ENCODE measurements around the gene ERI3. TPM values are rescaled to one million over a fixed set of nuclear protein-coding genes. Genes with fewer than 3 reads are reported as not detected.

ERI3 gene
- total and polyA plus RNA-seq, 2 donors (not counting 3 experiments of a cell fraction or from before 2014, with no cell fraction given) = 45.3 to 94.0 TPM

GRCh38 chr1:44367944-44368343 lies 12.9 kb upstream of the ERI3 start:
- no TSS peak for BruUV-seq (replicated peaks)
- no peak for DNase-seq (ENCODE audit: low read depth, low spot score)
- Histone ChIP-seq H3K9me3 (replicated peaks; ENCODE audit: control insufficient read depth, insufficient read depth, low read length) (no peaks in the 10 kb centered on the region), H3K4me2 (ENCODE audit: insufficient read depth, low read length) (no peak overlapping the region), H3K4me3 (replicated peaks in 1 of 3; ENCODE audit: insufficient read depth in 1 of 3, low read depth in 1 of 3, low read length in 3 of 3) (no peak overlapping the region), H3K79me2 (ENCODE audit: control insufficient read depth, insufficient read depth, low read length) (no peaks in the 10 kb centered on the region), H3K4me1 (ENCODE audit: control insufficient read depth, extremely low read depth, insufficient read depth, low read length) (no peaks in the 10 kb centered on the region), H4K20me1 (replicated peaks; ENCODE audit: control insufficient read depth, extremely low read depth, insufficient read depth, low read length) (no peaks in the 10 kb centered on the region), H3K9me1 (replicated peaks; ENCODE audit: control insufficient read depth, extremely low read depth, insufficient read depth, low read length) (no peaks in the 10 kb centered on the region), H3K9ac (replicated peaks; ENCODE audit: extremely low read depth, insufficient read depth, low read length) (no peak overlapping the region), H3K36me3 (ENCODE audit: control insufficient read depth in 2 of 2, extremely low read depth in 1 of 2, insufficient read depth in 2 of 2, low read length in 2 of 2) (no peaks in the 10 kb centered on the region), H3K27me3 (ENCODE audit: control insufficient read depth in 2 of 2, insufficient read depth in 2 of 2, low read length in 2 of 2) (peaks cover 14 to 20% of the 10 kb centered on the region in 2 experiments), H2AFZ (ENCODE audit: low read depth, low read length) (no peak overlapping the region), H3K27ac (ENCODE audit: insufficient read depth, low read depth, low read length) (no peak overlapping the region)
- intact Hi-C loops (cut with micrococcal nuclease) = no loop called here
- TF ChIP-seq POLR2AphosphoS5 (IDR thresholded peaks at IDR 0.05; ENCODE audit: insufficient read depth, low read depth, low read length) = no peak
- no peak for TF ChIP-seq MYC (IDR thresholded peaks at IDR 0.05; ENCODE audit: low read depth, low read length)
- no peak for TF ChIP-seq EZH2 (IDR thresholded peaks at IDR 0.05; ENCODE audit: borderline replicate concordance, low read depth, low read length, severe bottlenecking)
- dilution Hi-C loops (cut with MboI; ENCODE audit: extremely low pct_ligation_motif_present, low sequenced_read_pairs) = no loop called here
- CTCF ChIA-PET = interaction anchor here (3.0 kb wide), 1 partner anchor 10 kb away, joined by 16 read pairs; no protein-coding TSS in a partner anchor
- no peak for FAIRE-seq
- POLR2A ChIA-PET = no interaction called here

- Histone ChIP-seq H3K27ac (ENCODE audit: insufficient read depth, low read depth, low read length) (no peak overlapping the region), H4K20me1 (replicated peaks; ENCODE audit: control insufficient read depth, extremely low read depth, insufficient read depth, low read length) (no peaks in the 10 kb centered on the region), H3K4me3 (replicated peaks in 1 of 3; ENCODE audit: insufficient read depth in 1 of 3, low read depth in 1 of 3, low read length in 3 of 3) (no peak overlapping the region), H3K9me3 (replicated peaks; ENCODE audit: control insufficient read depth, insufficient read depth, low read length) (no peaks in the 10 kb centered on the region), H3K27me3 (ENCODE audit: control insufficient read depth in 2 of 2, insufficient read depth in 2 of 2, low read length in 2 of 2) (peaks cover 14 to 25% of the 10 kb centered on the region in 2 experiments), H3K9ac (replicated peaks; ENCODE audit: extremely low read depth, insufficient read depth, low read length) (no peak overlapping the region), H3K9me1 (replicated peaks; ENCODE audit: control insufficient read depth, extremely low read depth, insufficient read depth, low read length) (no peaks in the 10 kb centered on the region), H3K4me1 (ENCODE audit: control insufficient read depth, extremely low read depth, insufficient read depth, low read length) (no peaks in the 10 kb centered on the region), H3K4me2 (ENCODE audit: insufficient read depth, low read length) (no peak overlapping the region), H3K36me3 (ENCODE audit: control insufficient read depth in 2 of 2, extremely low read depth in 1 of 2, insufficient read depth in 2 of 2, low read length in 2 of 2) (no peaks in the 10 kb centered on the region), H2AFZ (ENCODE audit: low read depth, low read length) (no peak overlapping the region), H3K79me2 (ENCODE audit: control insufficient read depth, insufficient read depth, low read length) (no peaks in the 10 kb centered on the region)
- intact Hi-C loops (cut with micrococcal nuclease) = no loop called here
- no peak for DNase-seq (ENCODE audit: low read depth, low spot score)
- BruUV-seq (replicated peaks) = no TSS peak
- POLR2A ChIA-PET = no interaction called here
- no peak for FAIRE-seq
- TF ChIP-seq JUN (IDR thresholded peaks at IDR 0.05; ENCODE audit: borderline replicate concordance, insufficient read depth, insufficient read length, low read depth) = no peak
- no peak for TF ChIP-seq EZH2 (IDR thresholded peaks at IDR 0.05; ENCODE audit: borderline replicate concordance, low read depth, low read length, severe bottlenecking)
- no peak for TF ChIP-seq POLR2A (IDR thresholded peaks at IDR 0.05; ENCODE audit: low read depth, low read length)
- TF ChIP-seq CTCF (IDR thresholded peaks at IDR 0.05; ENCODE audit: extremely low read depth in 1 of 2, insufficient read depth in 1 of 2, low read depth in 1 of 2, low read length in 2 of 2) = no peak
- TF ChIP-seq FOS (IDR thresholded peaks at IDR 0.05; ENCODE audit: borderline replicate concordance, insufficient read depth, low read length) = no peak
- no peak for TF ChIP-seq MAX (IDR thresholded peaks at IDR 0.05; ENCODE audit: insufficient read depth, insufficient read length)
- TF ChIP-seq GATA2 (IDR thresholded peaks at IDR 0.05; ENCODE audit: insufficient read depth, insufficient read length, low read depth, low read length) = no peak
- TF ChIP-seq MYC (IDR thresholded peaks at IDR 0.05; ENCODE audit: low read depth, low read length) = no peak
- TF ChIP-seq POLR2AphosphoS5 (IDR thresholded peaks at IDR 0.05; ENCODE audit: insufficient read depth, low read depth, low read length) = no peak
- CTCF ChIA-PET = interaction anchor here (3.0 kb wide), 1 partner anchor 12 kb away, joined by 16 read pairs; no protein-coding TSS in a partner anchor
- dilution Hi-C loops (cut with MboI; ENCODE audit: extremely low pct_ligation_motif_present, low sequenced_read_pairs) = no loop called here
These were observed 11.4 kb upstream of the ERI3 start for GRCh38 chr1:44366371-44366975.

All from endothelial cell of umbilical vein (primary cell).